Smooth muscle cell (in vitro differentiated cells): ENCODE data around the gene DCTN1. TPM values are rescaled to one million over a fixed set of nuclear protein-coding genes. Genes with fewer than 3 reads are reported as not detected.

Experiments
- DNase-seq: peaks from one replicate; lab custom pipeline; 2025; ENCODE audit not compliant: unreplicated experiment; lab: John Stamatoyannopoulos, UW
- H2AFZ ChIP-seq: fragments of 200-600 bp; sonication (generic); 2 replicates; pipeline ENCODE4 v1.6.0; 2016; ENCODE audit warnings: antibody characterized with exemption, low read depth, mild to moderate bottlenecking
- H3F3A ChIP-seq: fragments of 200-600 bp; sonication (generic); 2 replicates; pipeline ENCODE4 v1.6.0; 2017; ENCODE audit warnings: antibody characterized with exemption, low read depth
- H3K27ac ChIP-seq: fragments of 200-600 bp; sonication (generic); 2 replicates; pipeline ENCODE4 v1.5.1; 2016; ENCODE audit warnings: low read depth, mild to moderate bottlenecking
- H3K27me3 ChIP-seq: fragments of 200-600 bp; sonication (generic); 2 replicates; pipeline ENCODE4 v1.6.1; 2016; ENCODE audit warnings: low read depth, mild to moderate bottlenecking
- H3K36me3 ChIP-seq: fragments of 200-600 bp; sonication (generic); 2 replicates; pipeline ENCODE4 v1.5.1; 2016; ENCODE audit warnings: low read depth
- H3K4me1 ChIP-seq: fragments of 200-600 bp; sonication (generic); 2 replicates; pipeline ENCODE4 v1.5.1; 2016; ENCODE audit warnings: low read depth
- H3K4me2 ChIP-seq: fragments of 200-600 bp; sonication (generic); 2 replicates; pipeline ENCODE4 v1.6.0; 2016; ENCODE audit warnings: mild to moderate bottlenecking
- H3K4me3 ChIP-seq: fragments of 200-600 bp; sonication (generic); 2 replicates; pipeline ENCODE4 v1.5.1; 2016; ENCODE audit warnings: mild to moderate bottlenecking
- H3K79me2 ChIP-seq: fragments of 200-600 bp; sonication (generic); 2 replicates; pipeline ENCODE4 v1.6.0; 2016; ENCODE audit warnings: low read depth, mild to moderate bottlenecking
- H3K9ac ChIP-seq: fragments of 200-600 bp; sonication (generic); 2 replicates; pipeline ENCODE4 v1.6.0; 2016; ENCODE audit warnings: low read depth
- H3K9me3 ChIP-seq: fragments of 200-600 bp; sonication (generic); replicated peaks from 2 replicates; pipeline ENCODE4 v1.5.1; 2016; ENCODE audit warnings: low read depth
- H4K20me1 ChIP-seq: fragments of 200-600 bp; sonication (generic); 2 replicates; pipeline ENCODE4 v1.6.0; 2016; ENCODE audit warnings: low read depth
- CTCF ChIP-seq: fragments of 200-600 bp; sonication (generic); IDR thresholded peaks from 2 replicates; pipeline ENCODE4 v1.5.1; 2017; ENCODE audit warnings: borderline replicate concordance, mild to moderate bottlenecking, antibody characterized with exemption; ENCODE audit not compliant: insufficient read depth, poor library complexity, severe bottlenecking
- WGBS: methylation state at CpG from one replicate; pipeline ENCODE4 v1.1.7; 2016; ENCODE audit warnings: low lambda C conversion rate; 5-methylcytosine and 5-hydroxymethylcytosine counted together
- polyA plus RNA-seq: library from polyadenylated mRNA; unstranded; fragments of >200 nt; fragmentation: Nextera tagmentation; extraction: Ambion mirVana; gene quantifications from 2 replicates; pipeline ENCODE4 v1.2.1, GENCODE V29; 2016
- total RNA-seq: library from RNA; depleted of rRNA; stranded (reverse); fragments of >200 nt; gene quantifications from 2 replicates; pipeline ENCODE4 v1.2.3, GENCODE V29; 2014

The DCTN1 gene
- total and polyA plus RNA-seq, 2 experiments from 2014 or later = 65.8 to 105 TPM

DNA sequence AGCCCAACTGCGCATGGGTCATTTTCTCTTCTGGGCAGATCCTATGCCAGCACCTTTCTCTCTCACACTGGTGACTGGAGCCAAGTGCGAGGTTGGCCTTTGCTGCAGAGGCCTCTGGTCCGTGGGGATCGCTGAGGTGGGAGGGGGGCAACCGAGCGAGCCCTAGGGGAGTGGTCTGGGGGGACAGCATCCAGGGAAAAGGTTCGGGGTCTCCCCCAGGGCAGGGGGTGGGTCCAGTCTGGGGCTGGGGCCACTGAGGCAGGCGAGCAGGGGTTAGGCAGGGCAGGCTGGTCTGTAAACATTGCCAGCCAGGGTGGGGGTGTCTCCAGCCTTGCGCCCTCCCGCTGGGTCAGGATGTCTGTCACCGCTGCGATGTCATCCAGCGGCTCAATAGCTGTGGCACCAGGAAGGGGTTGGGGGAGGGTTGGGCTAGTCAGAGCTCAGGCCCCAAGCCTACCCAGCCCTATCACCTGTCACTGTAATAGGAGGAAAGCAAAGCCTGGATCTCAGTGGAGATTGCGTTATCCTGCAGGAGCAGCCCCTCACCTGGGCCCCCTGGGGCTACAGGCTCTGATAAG is 46.2 kb upstream of the DCTN1 start:
- Histone ChIP-seq H3K27me3 (no peaks in the 10 kb centered on the region), H3F3A (peaks cover 29% of the 10 kb centered on the region), H3K27ac (peak overlapping the region; percentile 83), H3K4me1 (peaks cover under 1% of the 10 kb centered on the region), H4K20me1 (peaks cover 17% of the 10 kb centered on the region), H3K4me2 (no peak overlapping the region), H3K36me3 (no peaks in the 10 kb centered on the region), H3K79me2 (no peaks in the 10 kb centered on the region), H3K9ac (no peak overlapping the region), H2AFZ (no peak overlapping the region), H3K9me3 (no peaks in the 10 kb centered on the region), H3K4me3 (no peak overlapping the region)
- WGBS = 91% methylated on average over 5 of the region's 14 CpGs
- no peak for DNase-seq
- no peak for TF ChIP-seq CTCF

DNA sequence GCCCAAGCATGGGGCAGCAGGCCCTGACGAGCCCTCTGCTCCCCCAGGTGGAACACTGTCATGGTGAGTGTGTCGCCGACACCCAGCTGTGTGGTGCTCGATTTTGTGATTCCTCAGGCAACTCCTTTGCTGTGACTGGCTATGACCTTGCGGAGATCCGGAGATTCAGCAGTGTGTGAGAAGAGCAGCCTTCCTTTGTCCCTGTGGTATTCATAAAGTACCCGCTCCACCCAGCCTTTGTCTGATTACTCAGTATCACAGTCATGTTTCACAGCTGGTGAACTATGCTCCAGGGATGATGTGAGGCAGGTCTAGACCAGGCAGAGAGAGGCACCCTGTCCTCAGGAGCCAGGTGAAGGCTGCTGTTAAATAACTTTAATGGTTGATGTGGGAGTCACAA is 45.4 kb upstream of the DCTN1 start:
- Histone ChIP-seq H3K4me3 (no peak overlapping the region), H3K27ac (peak overlapping the region; percentile 83), H3K36me3 (no peaks in the 10 kb centered on the region), H4K20me1 (peaks cover 10% of the 10 kb centered on the region), H3K9me3 (no peaks in the 10 kb centered on the region), H3K79me2 (no peaks in the 10 kb centered on the region), H3K4me1 (peaks cover 5% of the 10 kb centered on the region), H3F3A (peaks cover 29% of the 10 kb centered on the region), H2AFZ (no peak overlapping the region), H3K9ac (peak overlapping the region; percentile 32), H3K4me2 (no peak overlapping the region), H3K27me3 (no peaks in the 10 kb centered on the region)
- no peak for TF ChIP-seq CTCF
- DNase-seq = no peak
- 81% methylated on average over 7 of the region's 7 CpGs for WGBS

GRCh38 chr2:74424995-74425406 is 44.9 kb upstream of the DCTN1 start:
- no peak overlapping the region for H3K4me3 ChIP-seq
- H2AFZ ChIP-seq = no peak overlapping the region
- H3K27me3 ChIP-seq = peaks cover 2% of the 10 kb centered on the region
- H3K27ac ChIP-seq = peak overlapping the region; percentile 83
- no peak for DNase-seq
- peaks cover 5% of the 10 kb centered on the region for H4K20me1 ChIP-seq
- no peak for TF ChIP-seq CTCF
- peaks cover 29% of the 10 kb centered on the region for H3F3A ChIP-seq
- H3K9ac ChIP-seq = peak overlapping the region; percentile 32
- H3K9me3 ChIP-seq = no peaks in the 10 kb centered on the region
- peaks cover 5% of the 10 kb centered on the region for H3K4me1 ChIP-seq
- H3K36me3 ChIP-seq = no peaks in the 10 kb centered on the region
- WGBS = 87% methylated on average over 5 of the region's 5 CpGs
- H3K4me2 ChIP-seq = no peak overlapping the region
- no peaks in the 10 kb centered on the region for H3K79me2 ChIP-seq

DNA sequence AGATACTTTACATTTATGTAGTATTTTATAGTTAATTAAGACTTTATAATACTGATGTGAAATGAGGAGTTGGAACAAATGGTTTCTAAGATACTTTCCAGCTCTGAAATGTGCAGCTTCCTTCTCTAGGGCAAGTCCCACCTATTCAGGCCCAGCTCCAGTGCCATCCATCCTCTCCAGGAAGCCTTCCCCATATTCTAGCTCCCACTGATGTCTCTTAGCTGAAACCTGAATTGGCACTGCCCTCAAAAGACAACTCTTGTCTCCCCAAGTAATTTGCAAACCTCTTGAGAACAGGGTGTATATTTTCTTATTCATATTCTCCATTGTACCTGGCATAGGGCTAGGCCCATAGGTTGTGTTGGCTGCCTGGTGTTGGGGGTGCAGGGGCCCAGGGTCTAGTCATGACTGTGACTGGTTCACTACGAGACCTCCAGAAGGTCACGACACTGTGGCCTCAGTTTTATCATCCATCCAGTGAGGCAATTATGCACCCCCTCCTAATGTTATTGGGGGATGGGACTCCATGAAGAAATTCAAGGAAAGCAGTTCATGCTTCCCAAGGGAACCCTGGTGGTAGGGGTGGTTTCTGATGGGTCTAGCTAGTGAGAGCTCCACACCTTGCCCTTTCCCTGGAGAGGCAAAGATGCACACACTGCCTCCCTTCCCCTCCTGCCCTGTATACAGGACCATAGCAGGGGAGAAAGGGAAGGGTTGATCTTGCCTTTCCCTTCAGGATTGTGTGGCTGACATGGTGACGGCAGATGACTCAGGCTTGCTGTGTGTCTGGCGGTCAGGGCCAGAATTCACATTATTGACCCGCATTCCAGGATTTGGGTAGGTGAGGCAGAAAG is 44.3 kb upstream of the DCTN1 start:
- no peak overlapping the region for H3K4me2 ChIP-seq
- DNase-seq = no peak
- no peaks in the 10 kb centered on the region for H3K36me3 ChIP-seq
- H3F3A ChIP-seq = peaks cover 27% of the 10 kb centered on the region
- H2AFZ ChIP-seq = no peak overlapping the region
- 62% methylated on average over 5 of the region's 5 CpGs for WGBS
- no peak overlapping the region for H3K9ac ChIP-seq
- no peaks in the 10 kb centered on the region for H3K79me2 ChIP-seq
- H3K27ac ChIP-seq = peak overlapping the region; percentile 83
- H3K4me3 ChIP-seq = no peak overlapping the region
- H3K4me1 ChIP-seq = peaks cover 5% of the 10 kb centered on the region
- H4K20me1 ChIP-seq = peaks cover 5% of the 10 kb centered on the region
- H3K9me3 ChIP-seq = no peaks in the 10 kb centered on the region
- no peak for TF ChIP-seq CTCF
- H3K27me3 ChIP-seq = peaks cover 4% of the 10 kb centered on the region
